B cell (primary cell): Measurements from ENCODE around the gene LRRC4B. TPM values are rescaled to one million over a fixed set of nuclear protein-coding genes. Genes with fewer than 3 reads are reported as not detected.
A peak's percentile ranks its signal among the peaks of the same experiment; 100 is the strongest.

Experiments used
- ATAC-seq: fragments of 200-7000 bp; cut with Tn5 transposase; one replicate; pipeline ENCODE4 v1.10.0; 2021; ENCODE audit warnings: low read depth, mild to moderate bottlenecking, moderate number of reproducible peaks, moderate library complexity
- CTCF ChIA-PET: fragments of 350-600 bp; sonication (Branson Sonifier 250); formaldehyde crosslinking; loops from one replicate; lab custom pipeline; 2021; ENCODE audit warnings: antibody characterized with exemption, inconsistent platforms; lab: Charles Lee
- POLR2A ChIA-PET: fragments of 350-600 bp; sonication (Branson Sonifier 250); formaldehyde crosslinking; loops from one replicate; lab custom pipeline; 2021; ENCODE audit warnings: antibody characterized with exemption; lab: Charles Lee
- DNase-seq: peaks from one replicate; pipeline ENCODE4 v3.0.0; 2013
- H2AFZ ChIP-seq: 2 replicates; pipeline ENCODE4 v1.6.1; 2012; ENCODE audit warnings: mild to moderate bottlenecking, low read depth, low read length; ENCODE audit not compliant: insufficient read depth, poor library complexity, severe bottlenecking
- H3K27ac ChIP-seq, 2 donors: 1 replicate in 1 of 2; 2 replicates in 1 of 2; pipeline ENCODE4 v1.5.1; 2012 to 2013; ENCODE audit warnings: low read length in 2 of 2, mild to moderate bottlenecking in 2 of 2, moderate library complexity in 1 of 2
- H3K27me3 ChIP-seq, 4 experiments: fragments of 200-600 bp in 1 of 4; sonication (generic) in 1 of 4; replicated peaks in 1 of 4; 1 replicate in 2 of 4; 2 replicates in 2 of 4; pipeline versions ENCODE4 v1.6.1 to v1.7.0; 2013 to 2016; ENCODE audit warnings: low read length in 3 of 4, mild to moderate bottlenecking in 2 of 4, mixed read lengths in 1 of 4, moderate library complexity in 1 of 4; ENCODE audit not compliant: insufficient read depth in 4 of 4, control insufficient read depth in 3 of 4; ENCODE audit errors: control extremely low read depth in 1 of 4
- H3K36me3 ChIP-seq, 2 experiments: replicated peaks in 1 of 2; 1 replicate in 1 of 2; 2 replicates in 1 of 2; pipeline versions ENCODE4 v1.6.1 to v1.7.1; 2013; ENCODE audit warnings: low read length in 1 of 2; ENCODE audit not compliant: insufficient read depth in 2 of 2, control insufficient read depth in 1 of 2; ENCODE audit errors: control extremely low read depth in 1 of 2, extremely low read depth in 1 of 2
- H3K4me1 ChIP-seq, 2 donors: fragments of 200-600 bp in 1 of 2; sonication (generic) in 1 of 2; 1 replicate in 1 of 2; 2 replicates in 1 of 2; pipeline versions ENCODE4 v1.5.1 to v1.6.1; 2013 to 2017; ENCODE audit warnings: low read length in 2 of 2; ENCODE audit not compliant: control insufficient read depth in 2 of 2, insufficient read depth in 2 of 2
- H3K4me2 ChIP-seq: replicated peaks from 2 replicates; pipeline ENCODE3; 2012; ENCODE audit warnings: mild to moderate bottlenecking, low read depth, low read length; ENCODE audit not compliant: poor library complexity, severe bottlenecking
- H3K4me3 ChIP-seq, 5 experiments: fragments of 200-600 bp in 1 of 5; sonication (generic) in 1 of 5; 1 replicate in 3 of 5; 2 replicates in 2 of 5; pipeline versions ENCODE4 v1.5.1 to v1.7.0; 2011 to 2016; ENCODE audit warnings: low read length in 4 of 5, mild to moderate bottlenecking in 4 of 5, low read depth in 2 of 5, control low read depth in 1 of 5, moderate library complexity in 1 of 5; ENCODE audit not compliant: insufficient read depth in 1 of 5; ENCODE audit errors: control extremely low read depth in 1 of 5, extremely low read depth in 1 of 5
- H3K79me2 ChIP-seq: fragments of 200-600 bp; sonication (generic); one replicate; pipeline ENCODE4 v1.6.0; 2016; ENCODE audit warnings: low read length; ENCODE audit not compliant: control insufficient read depth, insufficient read depth
- H3K9ac ChIP-seq: fragments of 200-600 bp; sonication (generic); 2 replicates; pipeline ENCODE4 v1.6.1; 2017; ENCODE audit warnings: mild to moderate bottlenecking, low read length, moderate library complexity
- H3K9me3 ChIP-seq, 3 donors: one replicate each; pipeline versions ENCODE4 v1.6.1 to v1.7.1; 2013; ENCODE audit warnings: low read length in 2 of 3; ENCODE audit not compliant: control insufficient read depth in 2 of 3, insufficient read depth in 1 of 3; ENCODE audit errors: control extremely low read depth in 1 of 3
- H4K20me1 ChIP-seq: 2 replicates; pipeline ENCODE4 v1.6.0; 2012; ENCODE audit warnings: mild to moderate bottlenecking, low read length; ENCODE audit not compliant: insufficient read depth, control insufficient read depth, poor library complexity, severe bottlenecking
- H3K27ac Mint-ChIP-seq: one replicate; pipeline ENCODE4 v1.8.0; 2021; ENCODE audit warnings: mixed read lengths
- H3K27me3 Mint-ChIP-seq: one replicate; pipeline ENCODE4 v1.8.0; 2021; ENCODE audit warnings: mixed read lengths
- H3K4me1 Mint-ChIP-seq: one replicate; pipeline ENCODE4 v1.8.0; 2021; ENCODE audit warnings: mixed read lengths
- H3K4me3 Mint-ChIP-seq: one replicate; pipeline ENCODE4 v1.8.0; 2021; ENCODE audit warnings: mixed read lengths
- H3K9me3 Mint-ChIP-seq: one replicate; pipeline ENCODE4 v1.8.0; 2022; ENCODE audit warnings: mixed read lengths; ENCODE audit not compliant: insufficient read depth
- CTCF ChIP-seq: fragments of 200-600 bp; IDR thresholded peaks from one replicate; pipeline ENCODE4 v1.8.0; 2022; ENCODE audit warnings: antibody characterized with exemption, mild to moderate bottlenecking
- EZH2 ChIP-seq: IDR thresholded peaks from 2 replicates; pipeline ENCODE4 v1.6.1; 2012; ENCODE audit warnings: borderline replicate concordance, low read depth, mild to moderate bottlenecking, moderate library complexity, low read length; ENCODE audit not compliant: insufficient read depth, poor library complexity, severe bottlenecking
- WGBS: methylation state at CpG from one replicate; pipeline ENCODE4 v1.1.5; 2013; ENCODE audit warnings: missing lambda C conversion rate; ENCODE audit not compliant: insufficient coverage; 5-methylcytosine and 5-hydroxymethylcytosine counted together
- intact Hi-C: fragments of 100-400 bp; cut with micrococcal nuclease; formaldehyde crosslinking; loops from one replicate; pipeline ENCODE4 v1.10.0; 2022
- polyA plus RNA-seq: library from polyadenylated mRNA; depleted of rRNA; stranded (reverse); fragments of >200 nt; gene quantifications from 2 replicates; pipeline ENCODE4 v1.2.3, GENCODE V29; 2012
- total RNA-seq, 2 donors: library from RNA; stranded (reverse); fragments of 120-200 nt in 1 of 2; gene quantifications; 1 replicate in 1 of 2; 2 replicates in 1 of 2; pipeline versions ENCODE4 v1.2.3 to v1.2.4, GENCODE V29; 2013 to 2022

Gene LRRC4B
- total and polyA plus RNA-seq, 2 donors (not counting 1 experiment from before 2014, with no cell fraction given), result 0.03 TPM; not detected in 1

- H3K36me3 ChIP-seq, result no peaks in the 10 kb centered on the region
- H3K9ac ChIP-seq, result no peak overlapping the region
- H3K27me3 ChIP-seq, result peaks cover 0 to 39% (median 12%) of the 10 kb centered on the region in 4 experiments
- H3K4me2 ChIP-seq, result no peak overlapping the region
- intact Hi-C loops, result no loop called here
- WGBS, result 20% methylated on average over 9 of the region's 20 CpGs
- Mint-ChIP-seq H3K4me3 (no peak overlapping the region), H3K27me3 (peaks cover 47% of the 10 kb centered on the region), H3K9me3 (no peaks in the 10 kb centered on the region), H3K27ac (no peak overlapping the region), H3K4me1 (peaks cover 12% of the 10 kb centered on the region)
- H4K20me1 ChIP-seq, result no peaks in the 10 kb centered on the region
- H2AFZ ChIP-seq, result no peak overlapping the region
- peaks cover 18 to 23% of the 10 kb centered on the region in 2 donors for H3K4me1 ChIP-seq
- no peak overlapping the region for H3K4me3 ChIP-seq
- no peak for TF ChIP-seq CTCF
- TF ChIP-seq EZH2, result no peak
- H3K9me3 ChIP-seq, result peaks cover 0 to 13% (median 0%) of the 10 kb centered on the region in 3 donors
- no peaks in the 10 kb centered on the region for H3K79me2 ChIP-seq
- no peak overlapping the region for H3K27ac ChIP-seq
- no peak for ATAC-seq
- POLR2A ChIA-PET, result no interaction called here
- CTCF ChIA-PET, result interaction anchor here (0.6 kb wide), 1 partner anchor 39 kb away, joined by 4 read pairs; no protein-coding TSS in a partner anchor
- peak; percentile 10 for DNase-seq
These were observed 778 bp upstream of the LRRC4B start for GRCh38 chr19:50568728-50569698.
